ACC112 (cell line): Measurements from ENCODE around the gene TRPM1.

Source experiments
- H2AFZ ChIP-seq: fragments of 200-600 bp; sonication (generic); one replicate; pipeline ENCODE4 v1.6.0; 2017; ENCODE audit warnings: antibody characterized with exemption, low read length; ENCODE audit not compliant: unreplicated experiment
- H3K27ac ChIP-seq: fragments of 200-600 bp; sonication (generic); 2 replicates; pipeline ENCODE4 v1.5.1; 2014; ENCODE audit warnings: low read depth, mild to moderate bottlenecking, antibody characterized with exemption, low read length, moderate library complexity
- H3K27me3 ChIP-seq: fragments of 200-600 bp; sonication (generic); 2 replicates; pipeline ENCODE4 v1.6.1; 2014; ENCODE audit warnings: mild to moderate bottlenecking, antibody characterized with exemption, low read length, moderate library complexity, mixed read lengths; ENCODE audit not compliant: insufficient read depth
- H3K36me3 ChIP-seq: fragments of 200-600 bp; sonication (generic); 2 replicates; pipeline ENCODE4 v1.6.1; 2016; ENCODE audit warnings: mild to moderate bottlenecking, antibody characterized with exemption, low read length, moderate library complexity, mixed read lengths; ENCODE audit not compliant: insufficient read depth
- H3K4me1 ChIP-seq: fragments of 200-600 bp; sonication (generic); one replicate; pipeline ENCODE4 v1.6.1; 2016; ENCODE audit warnings: low read length, mixed read lengths; ENCODE audit not compliant: insufficient read depth, unreplicated experiment, control insufficient read depth
- H3K4me3 ChIP-seq: fragments of 200-600 bp; sonication (generic); 2 replicates; pipeline ENCODE4 v1.5.1; 2014; ENCODE audit warnings: mild to moderate bottlenecking, low read depth, low read length
- H3K79me2 ChIP-seq: fragments of 200-600 bp; sonication (generic); one replicate; pipeline ENCODE4 v1.6.0; 2016; ENCODE audit warnings: low read length; ENCODE audit not compliant: control insufficient read depth, unreplicated experiment, insufficient read depth

The TRPM1 gene

GRCh38 chr15:31081588-31082250, 19.8 kb downstream of the TRPM1 start:
- H3K27ac ChIP-seq: no peak overlapping the region
- H2AFZ ChIP-seq: no peak overlapping the region
- H3K27me3 ChIP-seq: peaks cover 4% of the 10 kb centered on the region; the same call in 1 of the 2 replicates
- H3K79me2 ChIP-seq: no peaks in the 10 kb centered on the region
- peaks cover 23% of the 10 kb centered on the region for H3K4me1 ChIP-seq
- no peak overlapping the region for H3K4me3 ChIP-seq
- no peaks in the 10 kb centered on the region for H3K36me3 ChIP-seq

- H3K4me1 ChIP-seq: peaks cover 23% of the 10 kb centered on the region
- no peaks in the 10 kb centered on the region for H3K79me2 ChIP-seq
- H3K4me3 ChIP-seq: peak overlapping the region; percentile 60; the same call in 1 of the 2 replicates
- H3K27ac ChIP-seq: no peak overlapping the region
- H2AFZ ChIP-seq: peak overlapping the region; percentile 27
- H3K27me3 ChIP-seq: peaks cover 7% of the 10 kb centered on the region; the same call in 1 of the 2 replicates
- no peaks in the 10 kb centered on the region for H3K36me3 ChIP-seq
Observed at GRCh38 chr15:31081056-31081455, 20.5 kb downstream of the TRPM1 start.

- Histone ChIP-seq H3K27ac (no peak overlapping the region), H3K27me3 (peaks cover 7% of the 10 kb centered on the region; the same call in 1 of the 2 replicates), H2AFZ (peak overlapping the region; percentile 27), H3K4me3 (peak overlapping the region; percentile 60; the same call in 1 of the 2 replicates), H3K79me2 (no peaks in the 10 kb centered on the region), H3K36me3 (no peaks in the 10 kb centered on the region), H3K4me1 (peaks cover 23% of the 10 kb centered on the region)
Observed at GRCh38 chr15:31080591-31081014, 20.9 kb downstream of the TRPM1 start.

DNA sequence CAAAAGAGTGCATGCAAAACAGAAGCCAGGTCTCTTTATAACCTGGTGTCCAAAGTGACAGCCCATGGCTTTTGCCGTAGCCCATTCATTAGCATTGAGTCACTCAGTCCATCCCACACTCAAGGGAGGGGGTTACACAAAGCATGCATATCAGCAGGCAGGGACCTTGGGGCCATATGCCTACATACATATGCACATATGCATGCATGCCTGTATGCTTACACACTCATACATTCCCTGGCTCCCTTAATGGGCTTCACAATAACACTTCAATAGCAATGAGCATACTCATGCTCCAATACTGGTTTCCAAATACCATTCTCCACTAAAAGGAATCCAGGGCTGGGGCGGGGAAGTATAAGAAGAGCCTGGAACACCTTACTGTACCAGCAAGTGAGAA, 22.0 kb downstream of the TRPM1 start:
- Histone ChIP-seq H3K79me2 (no peaks in the 10 kb centered on the region), H3K4me3 (no peak overlapping the region), H3K36me3 (no peaks in the 10 kb centered on the region), H3K4me1 (peaks cover 23% of the 10 kb centered on the region), H2AFZ (no peak overlapping the region), H3K27ac (no peak overlapping the region), H3K27me3 (peaks cover 15% of the 10 kb centered on the region)

- H3K27me3 ChIP-seq: peaks cover 22% of the 10 kb centered on the region
- H3K4me1 ChIP-seq: peaks cover 19% of the 10 kb centered on the region
- H3K27ac ChIP-seq: no peak overlapping the region
- no peak overlapping the region for H3K4me3 ChIP-seq
- no peak overlapping the region for H2AFZ ChIP-seq
- no peaks in the 10 kb centered on the region for H3K79me2 ChIP-seq
- no peaks in the 10 kb centered on the region for H3K36me3 ChIP-seq
Observed at GRCh38 chr15:31078471-31078870, 23.1 kb downstream of the TRPM1 start.

DNA sequence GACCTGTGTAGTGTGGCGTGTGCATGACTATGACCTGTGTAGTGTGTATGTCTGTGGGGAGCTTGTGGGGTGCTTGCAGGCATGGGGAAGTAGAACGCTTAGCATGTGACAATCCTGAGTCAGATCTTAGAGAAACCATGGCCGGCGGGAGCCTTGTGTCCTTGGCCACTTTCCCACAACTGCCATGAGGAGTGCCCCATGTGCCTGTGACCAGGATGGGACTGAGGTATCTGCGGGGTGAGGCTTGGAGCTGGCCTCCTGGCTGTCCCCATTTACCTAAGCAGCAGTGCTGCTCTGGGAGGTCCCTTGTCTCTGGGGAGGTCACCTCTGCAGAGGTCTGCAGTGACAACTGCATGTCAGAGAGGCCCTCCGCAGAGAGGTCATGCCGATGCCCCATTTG, 23.6 kb downstream of the TRPM1 start:
- H3K4me1 ChIP-seq: peaks cover 15% of the 10 kb centered on the region
- H3K4me3 ChIP-seq: no peak overlapping the region
- H3K27ac ChIP-seq: no peak overlapping the region
- H3K79me2 ChIP-seq: no peaks in the 10 kb centered on the region
- H3K27me3 ChIP-seq: peaks cover 27% of the 10 kb centered on the region
- H3K36me3 ChIP-seq: no peaks in the 10 kb centered on the region
- H2AFZ ChIP-seq: no peak overlapping the region

DNA sequence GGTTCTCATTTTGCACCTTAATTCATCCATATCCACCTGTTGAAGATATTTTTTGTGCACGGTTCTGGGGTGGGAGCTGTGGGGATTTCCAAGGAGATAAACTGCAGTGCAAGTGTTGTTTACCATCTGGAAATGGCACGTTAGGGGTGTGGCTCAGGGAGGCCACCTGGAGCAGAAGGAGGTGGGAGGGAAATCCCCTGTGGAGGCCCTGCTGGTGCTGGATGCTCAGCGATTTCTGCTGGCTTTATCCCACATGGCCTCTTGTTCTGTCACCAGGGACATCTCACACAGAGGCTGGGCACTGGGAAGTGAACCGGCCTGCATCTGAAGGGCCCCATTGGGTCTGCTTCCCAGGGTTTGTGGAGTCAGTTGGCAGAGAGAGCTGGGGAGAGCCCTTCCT, 24.3 kb downstream of the TRPM1 start:
- H3K27ac ChIP-seq: no peak overlapping the region
- no peak overlapping the region for H3K4me3 ChIP-seq
- H2AFZ ChIP-seq: no peak overlapping the region
- no peaks in the 10 kb centered on the region for H3K79me2 ChIP-seq
- peaks cover 15% of the 10 kb centered on the region for H3K4me1 ChIP-seq
- no peaks in the 10 kb centered on the region for H3K36me3 ChIP-seq
- peaks cover 30% of the 10 kb centered on the region for H3K27me3 ChIP-seq

- H3K4me1 ChIP-seq: peaks cover 2% of the 10 kb centered on the region
- H3K27me3 ChIP-seq: peaks cover 30% of the 10 kb centered on the region
- H2AFZ ChIP-seq: no peak overlapping the region
- H3K36me3 ChIP-seq: no peaks in the 10 kb centered on the region
- H3K79me2 ChIP-seq: no peaks in the 10 kb centered on the region
- no peak overlapping the region for H3K4me3 ChIP-seq
- no peak overlapping the region for H3K27ac ChIP-seq
Observed at GRCh38 chr15:31074321-31074720, 27.2 kb downstream of the TRPM1 start.

- Histone ChIP-seq H3K4me3 (no peak overlapping the region), H2AFZ (no peak overlapping the region), H3K27ac (no peak overlapping the region), H3K27me3 (peaks cover 25% of the 10 kb centered on the region), H3K36me3 (no peaks in the 10 kb centered on the region), H3K4me1 (no peaks in the 10 kb centered on the region), H3K79me2 (no peaks in the 10 kb centered on the region)
Observed at GRCh38 chr15:31070867-31071266, 30.7 kb downstream of the TRPM1 start.

GRCh38 chr15:31069360-31070000, 32.0 kb downstream of the TRPM1 start:
- no peak overlapping the region for H2AFZ ChIP-seq
- H3K27me3 ChIP-seq: peaks cover 24% of the 10 kb centered on the region
- H3K36me3 ChIP-seq: no peaks in the 10 kb centered on the region
- no peak overlapping the region for H3K4me3 ChIP-seq
- H3K79me2 ChIP-seq: no peaks in the 10 kb centered on the region
- H3K27ac ChIP-seq: no peak overlapping the region
- no peaks in the 10 kb centered on the region for H3K4me1 ChIP-seq
